Breast epithelium (tissue), 3 donors: Measurements from ENCODE around the gene CHD2.

ENCODE experiments used
- CTCF ChIP-seq, 3 donors: fragments of 450-650 bp; IDR thresholded peaks; one replicate each; pipeline ENCODE4 v1.5.1; 2016 to 2017; ENCODE audit warnings: antibody characterized with exemption in 3 of 3, mild to moderate bottlenecking in 3 of 3, moderate library complexity in 3 of 3
- POLR2A ChIP-seq: fragments of 450-650 bp; IDR thresholded peaks from one replicate; pipeline ENCODE4 v1.6.1; 2016; ENCODE audit warnings: antibody characterized with exemption, mild to moderate bottlenecking, moderate library complexity
- POLR2AphosphoS5 ChIP-seq, 3 donors: sonication (generic); formaldehyde crosslinking; IDR thresholded peaks; one replicate each; pipeline ENCODE4 v1.6.1; 2017; ENCODE audit warnings: antibody characterized with exemption in 3 of 3

- TF ChIP-seq POLR2A (no peak), CTCF (IDR thresholded peaks at IDR 0.05) (no peak), POLR2AphosphoS5 (IDR thresholded peaks at IDR 0.05) (no peak)
Measured at GRCh38 chr15:92959219-92959618, 59.1 kb downstream of the CHD2 start.
